ENCODE measurements around the gene PTPRK. TPM values are rescaled to one million over a fixed set of nuclear protein-coding genes. Genes with fewer than 3 reads are reported as not detected.

PTPRK gene
- polyA plus RNA-seq, 4 donors: 48.8 to 61.8 (median 57.9) TPM

GRCh38 chr6:128164254-128164653 lies 356.1 kb downstream of the PTPRK start:
- no peak for DNase-seq (ENCODE audit: low read depth in 4 of 4, low spot score in 3 of 4)

- no peak for DNase-seq (ENCODE audit: low read depth in 4 of 4, low spot score in 3 of 4)
These were observed 358.0 kb downstream of the PTPRK start for GRCh38 chr6:128162423-128162822.

GRCh38 chr6:128161839-128162238 lies 358.6 kb downstream of the PTPRK start:
- no peak for DNase-seq (ENCODE audit: low read depth in 4 of 4, low spot score in 3 of 4)

- no peak for DNase-seq (ENCODE audit: low read depth in 4 of 4, low spot score in 3 of 4)
These were observed 359.1 kb downstream of the PTPRK start for GRCh38 chr6:128161263-128161662.

- DNase-seq (ENCODE audit: low read depth in 4 of 4, low spot score in 3 of 4): no peak
These were observed 361.9 kb downstream of the PTPRK start for GRCh38 chr6:128158496-128158895.

GRCh38 chr6:128156321-128157111 lies 363.9 kb downstream of the PTPRK start:
- DNase-seq (ENCODE audit: low read depth in 4 of 4, low spot score in 3 of 4): no peak

- no peak for DNase-seq (ENCODE audit: low read depth in 4 of 4, low spot score in 3 of 4)
These were observed 364.6 kb downstream of the PTPRK start for GRCh38 chr6:128155826-128156225.

GRCh38 chr6:128152551-128152950 lies 367.8 kb downstream of the PTPRK start:
- DNase-seq (ENCODE audit: low read depth in 4 of 4, low spot score in 3 of 4): no peak

GRCh38 chr6:128150376-128150775 lies 370.0 kb downstream of the PTPRK start:
- no peak for DNase-seq (ENCODE audit: low read depth in 4 of 4, low spot score in 3 of 4)

- DNase-seq (ENCODE audit: low read depth in 4 of 4, low spot score in 3 of 4): no peak
These were observed 370.6 kb downstream of the PTPRK start for GRCh38 chr6:128149796-128150195.

- no peak for DNase-seq (ENCODE audit: low read depth in 4 of 4, low spot score in 3 of 4)
These were observed 376.1 kb downstream of the PTPRK start for GRCh38 chr6:128144320-128144719.

- DNase-seq (ENCODE audit: low read depth in 4 of 4, low spot score in 3 of 4): no peak
These were observed 378.5 kb downstream of the PTPRK start for GRCh38 chr6:128141932-128142331.

- DNase-seq (ENCODE audit: low read depth in 4 of 4, low spot score in 3 of 4): no peak
These were observed 380.9 kb downstream of the PTPRK start for GRCh38 chr6:128139519-128139918.

- no peak for DNase-seq (ENCODE audit: low read depth in 4 of 4, low spot score in 3 of 4)
These were observed 381.7 kb downstream of the PTPRK start for GRCh38 chr6:128138694-128139093.

- no peak for DNase-seq (ENCODE audit: low read depth in 4 of 4, low spot score in 3 of 4)
These were observed 385.1 kb downstream of the PTPRK start for GRCh38 chr6:128135325-128135724.

- no peak for DNase-seq (ENCODE audit: low read depth in 4 of 4, low spot score in 3 of 4)
These were observed 388.8 kb downstream of the PTPRK start for GRCh38 chr6:128131566-128131965.

GRCh38 chr6:128131036-128131435 lies 389.4 kb downstream of the PTPRK start:
- DNase-seq (ENCODE audit: low read depth in 4 of 4, low spot score in 3 of 4): no peak

GRCh38 chr6:128129679-128130078 lies 390.7 kb downstream of the PTPRK start:
- DNase-seq (ENCODE audit: low read depth in 4 of 4, low spot score in 3 of 4): no peak

GRCh38 chr6:128127650-128128049 lies 392.7 kb downstream of the PTPRK start:
- DNase-seq (ENCODE audit: low read depth in 4 of 4, low spot score in 3 of 4): no peak

- no peak for DNase-seq (ENCODE audit: low read depth in 4 of 4, low spot score in 3 of 4)
These were observed 395.7 kb downstream of the PTPRK start for GRCh38 chr6:128124713-128125112.

GRCh38 chr6:128121610-128122009 lies 398.8 kb downstream of the PTPRK start:
- DNase-seq (ENCODE audit: low read depth in 4 of 4, low spot score in 3 of 4): no peak

GRCh38 chr6:128121190-128121589 lies 399.2 kb downstream of the PTPRK start:
- no peak for DNase-seq (ENCODE audit: low read depth in 4 of 4, low spot score in 3 of 4)

GRCh38 chr6:128118401-128118800 lies 402.0 kb downstream of the PTPRK start:
- DNase-seq (ENCODE audit: low read depth in 4 of 4, low spot score in 3 of 4): no peak
